GM21390 (cell line): ENCODE data around the gene ACTR2.
"Not testable (repeated sequence)": the region's sequence is repeated elsewhere in the genome, so short reads cannot be mapped to it uniquely, and the experiment has no call there.

Experiments
- ATAC-seq: cut with Tn5 transposase; IDR thresholded peaks from one replicate; pipeline ENCODE4 v1.9.1; 2021; ENCODE audit not compliant: unreplicated experiment

The ACTR2 gene

DNA sequence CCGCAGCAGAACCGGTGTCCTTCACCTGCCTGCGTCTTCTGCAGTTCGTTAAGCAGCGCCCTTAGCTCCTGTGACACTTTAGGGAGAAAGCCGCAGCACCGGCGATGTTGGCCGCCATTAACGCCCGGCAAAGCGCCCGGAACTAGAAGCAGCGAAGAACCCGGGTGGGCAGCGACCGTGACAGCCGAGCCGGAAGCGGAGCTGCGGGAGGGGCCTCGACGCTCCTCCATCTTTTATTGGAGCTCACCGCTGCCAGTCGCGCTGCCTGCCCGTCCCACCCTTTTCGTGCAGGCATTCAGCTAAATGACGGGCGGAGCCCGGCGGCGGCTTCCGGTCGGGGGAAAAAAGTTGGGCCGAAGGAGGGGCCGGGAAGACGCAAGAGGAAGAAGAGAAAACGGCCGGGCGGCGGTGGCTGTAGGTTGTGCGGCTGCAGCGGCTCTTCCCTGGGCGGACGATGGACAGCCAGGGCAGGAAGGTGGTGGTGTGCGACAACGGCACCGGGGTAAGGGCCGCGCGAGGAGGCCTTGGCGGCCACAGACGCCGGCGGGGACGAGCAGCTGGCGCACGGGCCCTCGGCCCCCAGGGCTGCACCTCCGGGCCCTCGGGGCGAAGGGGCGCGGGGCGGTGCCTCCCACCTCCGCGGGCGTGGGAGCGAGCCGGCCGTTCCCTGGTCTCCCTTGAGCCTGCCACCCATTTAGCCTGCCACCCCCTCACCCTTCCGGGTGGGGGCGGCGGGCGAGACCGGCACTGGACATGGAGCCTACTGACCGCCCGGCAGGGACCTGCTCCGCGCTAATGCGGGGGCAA lies at the start of gene ACTR2:
Gene ACTR2, plus strand, starts transcription at position 376 of the 807 bp plus-strand sequence. Its CDS starts 79 bp downstream, at position 455.
- peak; percentile 86 for ATAC-seq

DNA sequence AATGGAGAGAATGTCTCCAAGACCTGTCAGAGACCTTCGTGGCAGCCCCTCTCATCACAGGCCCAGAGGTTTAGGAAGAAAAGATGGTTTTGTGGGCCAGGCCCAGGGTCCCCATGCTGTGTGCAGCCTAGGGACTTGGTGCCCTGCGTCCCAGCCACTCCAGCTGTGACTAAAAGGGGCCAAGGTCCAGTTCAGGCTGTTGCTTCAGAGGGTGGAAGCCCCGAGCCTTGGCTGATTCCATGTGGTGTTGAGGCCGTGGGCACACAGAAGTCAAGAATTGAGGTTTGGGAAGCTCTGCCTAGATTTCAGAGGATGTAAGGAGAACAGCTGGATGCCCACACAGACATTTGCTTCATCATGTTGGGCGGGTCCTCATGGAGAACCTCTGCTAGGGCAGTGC lies 45.1 kb upstream of the ACTR2 start:
- no peak for ATAC-seq

DNA sequence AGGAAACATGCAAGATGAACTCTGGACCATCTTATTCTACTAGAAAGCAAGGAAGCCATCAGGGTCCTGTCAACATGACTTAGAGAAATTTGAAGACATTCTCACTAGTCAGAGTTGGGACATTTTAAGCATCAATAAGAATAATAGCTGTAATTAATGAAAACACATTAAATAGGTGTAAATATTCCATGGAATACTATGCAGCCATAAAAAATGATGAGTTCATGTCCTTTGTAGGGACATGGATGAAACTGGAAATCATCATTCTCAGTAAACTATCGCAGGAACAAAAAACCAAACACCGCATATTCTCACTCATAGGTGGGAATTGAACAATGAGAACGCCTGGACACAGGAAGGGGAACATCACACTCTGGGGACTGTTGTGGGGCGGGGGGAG lies 44.2 kb upstream of the ACTR2 start:
- ATAC-seq = not testable (repeated sequence)

DNA sequence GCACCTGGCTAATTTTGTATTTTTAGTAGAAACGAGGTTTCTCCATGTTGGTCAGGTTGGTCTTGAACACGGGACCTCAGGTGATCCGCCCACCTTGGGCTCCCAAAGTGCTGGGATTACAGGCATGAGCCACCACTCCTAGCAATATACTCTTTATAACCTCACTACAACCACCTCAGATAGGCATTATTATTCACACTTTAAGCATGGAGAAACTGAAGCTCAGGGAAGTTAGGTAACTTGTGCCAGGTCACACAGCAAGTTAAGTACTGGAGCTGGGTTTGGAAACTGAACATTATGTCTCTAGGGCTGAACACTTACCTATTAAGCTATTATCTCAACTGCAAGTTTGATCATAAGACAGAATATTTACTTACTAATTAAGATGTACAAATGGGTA lies 42.6 kb upstream of the ACTR2 start:
- no peak for ATAC-seq

DNA sequence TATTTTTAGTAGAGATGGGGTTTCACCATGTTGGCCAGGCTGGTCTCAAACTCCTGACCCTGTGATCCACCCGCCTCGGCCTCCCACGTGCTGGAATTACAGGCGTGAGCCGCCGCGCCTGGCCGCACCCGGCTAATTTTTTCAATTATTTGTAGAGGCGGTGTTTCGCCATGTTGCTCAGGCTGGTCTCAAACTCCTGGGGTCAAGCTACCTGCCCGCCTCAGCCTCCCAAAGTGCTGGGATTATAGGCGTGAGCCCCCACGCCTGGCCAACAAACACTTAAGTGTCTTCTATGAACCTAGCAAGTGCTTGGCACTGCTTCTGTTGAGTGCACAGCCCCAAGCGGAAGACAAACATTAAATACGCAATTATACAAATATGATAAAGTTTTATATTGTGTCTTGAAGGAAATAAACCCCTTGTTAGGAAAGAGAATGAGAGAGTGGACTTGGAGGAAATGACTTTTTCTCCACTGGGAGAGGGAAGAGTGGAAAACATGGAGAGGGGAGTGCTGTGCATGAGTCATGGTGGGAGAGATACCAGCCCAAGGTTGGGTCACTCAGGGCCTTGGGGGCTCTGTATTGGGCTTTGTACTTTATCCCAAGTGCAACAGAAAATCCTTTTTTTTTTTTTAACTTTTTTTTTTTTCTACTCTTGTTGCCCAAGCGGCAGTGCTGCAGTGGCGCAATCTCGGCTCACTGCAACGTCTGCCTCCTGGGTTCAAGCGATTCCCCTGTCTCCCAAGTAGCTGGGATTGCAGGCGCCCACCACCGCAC lies 41.4 kb upstream of the ACTR2 start:
- no peak for ATAC-seq

DNA sequence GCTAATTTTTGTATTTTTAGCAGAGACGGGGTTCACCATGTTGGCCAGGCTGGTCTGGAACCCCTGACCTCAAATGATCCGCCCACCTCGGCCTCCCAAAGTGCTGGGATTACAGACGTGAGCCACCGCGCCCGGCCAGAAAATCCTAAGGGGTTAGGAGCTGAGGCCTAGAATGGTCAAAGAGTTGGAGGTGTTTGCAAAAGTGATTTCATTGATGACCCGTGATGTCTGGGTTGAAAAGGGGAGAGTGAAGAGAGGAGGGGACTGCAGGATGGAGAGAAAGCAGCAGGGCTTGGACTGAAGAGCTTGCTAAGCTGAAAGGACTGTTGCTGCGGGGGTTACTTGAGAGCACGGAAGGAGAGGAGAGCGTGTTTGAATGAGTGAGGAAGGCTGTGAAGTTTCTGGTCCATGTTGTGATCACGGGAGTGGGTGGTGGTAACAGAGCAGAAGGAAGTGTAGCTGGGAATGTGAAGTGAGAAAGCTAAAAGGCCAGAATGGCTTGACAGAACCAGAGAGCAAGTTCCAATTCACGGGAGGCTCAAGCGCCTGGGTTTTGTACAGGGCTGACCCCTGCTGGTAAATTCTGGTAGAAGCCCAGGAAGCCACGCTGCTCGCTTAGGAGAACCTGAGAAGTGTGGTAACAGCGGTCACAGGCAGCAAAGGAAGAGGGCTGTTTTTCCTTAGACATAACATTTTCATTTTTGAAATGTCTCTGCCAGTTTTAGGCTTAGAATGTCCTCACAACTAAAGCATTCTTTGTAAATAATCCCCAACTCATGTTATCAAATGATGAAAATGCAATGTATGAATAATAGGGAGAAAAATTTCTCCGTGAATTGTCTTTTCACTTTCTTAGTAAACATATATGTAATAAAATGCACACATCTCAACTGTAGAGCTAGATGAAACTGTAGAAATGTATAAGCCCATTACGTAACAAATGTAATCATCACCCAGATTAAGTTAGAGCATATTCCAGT lies 40.5 kb upstream of the ACTR2 start:
- peak; percentile 76 for ATAC-seq

DNA sequence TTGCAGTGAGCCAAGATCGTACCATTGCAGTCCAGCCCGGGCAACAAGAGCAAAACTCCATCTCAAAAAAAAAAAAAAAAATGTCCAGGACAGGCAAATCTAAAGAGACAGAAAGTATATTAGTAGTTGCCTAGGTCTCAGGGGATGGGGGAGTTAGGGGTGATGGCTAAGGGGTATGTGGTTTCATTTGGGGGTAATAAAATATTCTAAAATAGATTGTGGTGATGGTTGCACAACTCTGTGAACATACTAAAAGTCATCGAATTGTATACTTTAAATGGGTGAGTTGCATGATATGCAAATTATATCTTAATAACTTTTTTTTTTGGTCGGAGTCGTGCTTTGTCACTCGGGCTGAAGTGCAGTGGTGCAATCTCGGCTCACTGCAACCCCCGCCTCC lies 34.2 kb upstream of the ACTR2 start:
- no peak for ATAC-seq

DNA sequence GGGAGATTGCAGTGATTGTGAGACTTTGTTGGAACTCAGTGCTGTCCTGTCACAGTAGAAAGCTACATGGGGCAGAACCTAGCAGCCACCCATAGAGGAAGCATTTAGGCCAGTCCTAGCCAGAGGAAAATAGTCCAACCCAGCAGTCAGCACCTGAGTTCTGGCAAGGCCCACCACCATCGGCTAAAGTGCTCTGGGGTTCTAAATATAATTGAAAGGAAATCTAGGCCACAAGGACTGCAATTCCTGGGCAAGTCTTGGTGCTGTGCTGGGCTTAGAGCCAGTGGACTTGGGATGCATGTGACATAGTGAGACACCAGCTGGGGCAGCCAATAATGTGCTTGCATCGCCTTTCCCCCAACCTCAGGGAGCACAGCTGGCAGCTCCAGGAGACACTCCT lies 28.9 kb upstream of the ACTR2 start:
- ATAC-seq = no peak

DNA sequence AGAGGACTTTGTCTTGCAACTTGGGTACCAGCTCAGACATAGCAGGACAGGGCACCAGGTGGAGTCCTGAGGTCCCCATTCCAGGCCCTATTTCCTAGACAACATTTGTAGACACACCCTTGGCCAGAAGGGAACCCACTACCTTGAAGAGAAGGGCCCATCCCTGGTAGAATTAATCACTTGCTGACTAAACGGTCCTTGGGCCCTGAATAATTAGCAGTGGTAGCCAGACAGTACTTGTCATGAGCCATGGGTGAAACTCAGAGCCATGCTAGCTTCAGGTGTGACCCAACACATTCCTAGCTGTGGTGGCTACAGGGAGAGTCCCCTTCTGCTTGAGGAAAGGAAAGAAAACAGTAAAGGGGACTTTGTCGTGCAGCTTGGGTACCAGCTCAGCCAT lies 28.5 kb upstream of the ACTR2 start:
- no peak for ATAC-seq

DNA sequence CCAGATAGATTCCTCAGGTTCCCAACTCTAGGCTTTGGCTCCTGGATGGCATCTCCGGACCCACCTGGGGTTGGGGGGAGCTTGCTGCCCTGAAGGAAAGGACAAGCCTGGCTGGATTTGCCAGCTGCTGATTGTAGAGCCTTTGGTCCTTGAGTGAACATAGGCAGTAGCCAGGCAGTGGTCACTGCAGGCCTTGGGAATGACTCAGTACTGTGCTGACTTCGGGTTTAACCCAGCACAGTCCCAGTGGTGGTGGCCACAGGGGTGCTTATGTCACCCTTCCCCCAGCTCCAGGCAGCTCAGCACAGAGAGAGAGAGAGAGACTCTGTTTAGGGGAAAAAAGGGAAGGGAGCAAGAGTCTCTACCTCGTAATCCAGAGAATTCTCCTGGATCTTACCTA lies 27.7 kb upstream of the ACTR2 start:
- no peak for ATAC-seq

DNA sequence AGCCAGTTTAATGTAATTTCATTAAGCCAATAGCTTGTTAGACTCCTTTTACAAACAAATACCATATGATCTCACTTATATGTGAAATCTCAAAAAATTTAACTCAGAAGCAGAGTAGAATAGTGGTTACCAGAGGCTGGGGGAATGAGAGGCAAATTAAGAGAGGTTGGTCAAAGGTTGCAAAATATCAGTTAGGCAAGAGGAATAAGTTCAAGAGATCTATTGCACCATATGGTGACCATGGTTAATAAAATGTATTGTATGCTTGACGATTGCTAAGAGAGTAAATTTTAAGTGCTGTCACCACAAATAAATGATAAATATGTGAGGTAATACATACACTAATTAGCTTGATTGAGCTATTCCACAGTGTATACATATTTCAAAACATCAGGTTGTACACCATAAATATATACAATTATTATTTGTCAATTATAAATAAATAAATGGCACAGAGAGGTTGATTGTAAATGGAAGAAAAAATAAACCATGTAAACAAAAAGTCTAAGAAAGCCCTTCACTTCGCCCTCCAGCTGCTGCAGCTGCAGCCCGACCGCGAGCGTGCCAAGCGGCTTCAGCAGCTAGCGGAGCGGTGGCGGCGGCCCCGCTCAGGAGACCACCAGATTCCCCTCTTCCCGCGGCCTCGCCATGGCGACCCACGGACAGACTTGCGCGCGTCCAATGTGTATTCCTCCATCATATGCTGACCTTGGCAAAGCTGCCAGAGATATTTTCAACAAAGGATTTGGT lies 23.0 kb upstream of the ACTR2 start:
- ATAC-seq = no peak

DNA sequence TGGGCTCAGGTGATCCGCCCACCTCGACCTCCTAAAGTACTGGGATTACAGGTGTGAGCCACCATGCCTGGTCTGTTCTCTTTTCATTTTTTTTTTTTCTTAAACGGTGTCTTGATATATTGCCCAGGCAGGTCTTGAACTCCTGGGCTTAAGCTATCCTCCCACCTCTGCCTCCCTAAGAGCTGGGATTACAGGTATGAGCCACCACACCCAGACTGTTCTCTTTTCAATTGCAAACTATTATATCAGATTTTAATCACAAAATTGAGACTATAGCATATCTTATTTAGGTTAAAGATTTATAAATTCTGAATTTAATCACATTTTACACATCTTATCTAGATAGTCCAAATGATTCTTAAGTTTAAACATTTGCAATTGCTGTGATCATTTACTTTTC lies 15.5 kb upstream of the ACTR2 start:
- no peak for ATAC-seq

DNA sequence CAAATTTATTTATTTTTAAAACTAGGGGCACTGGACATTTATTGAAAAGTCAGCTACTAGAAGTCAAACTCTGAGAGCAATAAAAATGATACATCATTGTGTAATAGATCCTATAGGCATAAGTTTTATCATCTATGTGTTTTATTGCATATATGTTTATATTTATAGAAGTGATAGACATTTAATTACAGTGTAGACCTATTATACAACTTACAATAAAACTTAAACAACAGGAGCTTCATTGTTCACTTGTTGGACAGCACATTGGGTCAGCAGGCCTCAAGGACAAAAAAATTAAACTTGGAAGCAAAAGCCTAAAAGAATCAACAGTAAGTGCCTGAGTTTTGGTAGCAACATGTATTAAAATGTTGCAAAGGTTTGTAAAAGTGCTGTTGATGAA lies 15.0 kb upstream of the ACTR2 start:
- no peak for ATAC-seq

DNA sequence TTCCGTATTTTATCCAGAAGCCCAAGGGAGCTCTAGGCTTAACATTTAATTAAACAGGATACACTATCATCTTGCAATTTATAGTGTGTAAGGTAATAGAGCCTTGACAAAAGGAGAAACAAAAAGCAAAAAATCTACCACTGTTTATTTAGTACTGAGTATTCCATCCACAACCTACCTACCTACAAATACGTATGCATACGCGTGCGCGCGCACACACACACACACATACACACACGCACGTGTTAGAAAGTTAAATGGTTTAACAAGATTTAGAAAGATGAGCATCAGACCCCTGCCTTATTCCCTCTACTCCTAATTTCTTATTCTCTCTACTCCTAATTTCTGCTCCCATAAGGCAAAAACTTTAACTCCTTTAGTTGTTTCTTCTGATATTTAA lies 14.6 kb upstream of the ACTR2 start:
- no peak for ATAC-seq

DNA sequence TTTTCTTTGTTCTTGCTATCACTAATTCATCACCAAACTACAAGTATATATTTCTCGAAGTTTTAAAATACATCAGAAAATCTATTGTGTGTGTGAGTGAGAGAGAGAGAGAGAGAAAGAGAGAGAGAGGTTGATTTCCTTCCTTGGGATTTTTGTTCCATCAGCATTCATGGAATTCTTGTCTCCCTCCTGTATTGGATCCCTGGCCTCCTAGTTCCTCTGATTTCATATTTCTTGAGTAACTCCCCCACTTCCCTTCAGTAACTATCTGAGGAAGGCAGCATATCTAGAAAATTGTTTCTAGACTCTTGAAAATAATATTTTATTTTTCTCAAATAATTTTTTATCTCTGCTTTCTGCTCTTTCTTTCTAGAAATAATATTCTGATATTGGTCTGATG lies 13.3 kb upstream of the ACTR2 start:
- ATAC-seq = no peak

DNA sequence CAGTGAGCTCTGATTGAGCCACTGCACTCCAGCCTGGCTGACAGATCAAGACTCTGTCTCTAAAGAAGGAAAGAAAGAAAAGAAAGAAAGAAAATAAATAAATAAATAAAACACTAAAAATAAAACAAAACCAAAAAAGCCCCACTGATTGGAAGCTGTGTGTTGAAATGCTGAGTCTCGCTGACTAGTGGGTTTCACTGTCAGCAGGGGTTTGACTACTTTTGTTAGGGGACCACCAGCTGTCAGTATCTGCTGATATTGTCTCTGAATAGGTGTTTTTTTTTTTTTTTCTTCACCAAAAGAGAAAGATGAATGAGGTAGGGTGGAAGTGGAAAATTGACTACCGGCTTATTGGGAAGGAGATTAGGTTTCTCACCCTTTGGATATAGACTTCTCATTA lies 12.8 kb upstream of the ACTR2 start:
- no peak for ATAC-seq

DNA sequence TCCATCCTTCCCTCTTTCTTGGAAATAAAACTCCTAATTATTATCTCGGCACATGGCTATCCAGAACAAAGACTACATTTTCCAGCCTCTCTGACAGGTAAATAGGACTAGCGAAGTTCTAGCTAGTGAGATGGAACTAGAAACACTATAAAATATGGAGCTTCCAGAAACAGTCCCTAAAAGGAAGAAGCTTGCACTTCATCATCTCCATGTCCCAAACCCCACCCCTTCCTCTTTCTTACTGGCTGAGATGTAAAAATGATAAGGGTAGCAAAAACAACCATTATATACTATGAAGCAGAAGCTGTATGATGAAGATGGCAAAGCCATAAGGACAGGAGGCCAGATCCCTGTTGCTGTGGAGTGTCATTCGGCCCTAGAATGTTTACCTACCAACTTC lies 11.7 kb upstream of the ACTR2 start:
- ATAC-seq = no peak

DNA sequence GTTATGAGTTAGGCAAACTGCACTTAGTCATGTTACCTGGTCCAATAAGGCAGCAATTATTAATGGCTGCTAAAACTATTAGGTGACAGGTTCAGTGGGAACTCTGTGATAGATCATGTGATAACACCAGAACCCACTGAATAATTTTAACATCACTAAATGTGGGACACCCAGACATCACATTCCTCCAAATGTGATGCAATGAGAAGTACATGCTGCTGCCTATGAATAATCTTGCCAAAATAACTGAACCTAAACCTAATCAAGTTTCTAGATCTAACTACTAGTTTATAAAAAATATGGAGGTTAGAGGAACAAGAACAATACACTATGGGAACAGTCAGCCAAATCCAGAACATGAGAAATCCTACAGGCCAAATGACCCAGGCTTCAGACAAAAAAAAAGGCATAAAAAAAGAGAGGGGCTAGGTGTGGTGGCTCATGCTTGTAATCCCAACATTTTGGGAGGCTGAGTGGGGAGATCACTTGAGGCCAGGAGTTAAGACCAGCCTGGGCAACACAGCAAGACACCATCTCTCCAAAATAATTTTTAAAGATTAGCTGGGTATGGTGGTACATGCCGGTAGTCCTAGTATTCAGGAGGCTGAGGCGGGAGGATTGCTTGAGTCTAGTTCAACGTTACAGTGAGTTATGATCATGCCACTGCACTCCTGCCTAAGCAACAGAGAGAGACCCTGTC lies 7.0 kb upstream of the ACTR2 start:
- ATAC-seq = no peak

DNA sequence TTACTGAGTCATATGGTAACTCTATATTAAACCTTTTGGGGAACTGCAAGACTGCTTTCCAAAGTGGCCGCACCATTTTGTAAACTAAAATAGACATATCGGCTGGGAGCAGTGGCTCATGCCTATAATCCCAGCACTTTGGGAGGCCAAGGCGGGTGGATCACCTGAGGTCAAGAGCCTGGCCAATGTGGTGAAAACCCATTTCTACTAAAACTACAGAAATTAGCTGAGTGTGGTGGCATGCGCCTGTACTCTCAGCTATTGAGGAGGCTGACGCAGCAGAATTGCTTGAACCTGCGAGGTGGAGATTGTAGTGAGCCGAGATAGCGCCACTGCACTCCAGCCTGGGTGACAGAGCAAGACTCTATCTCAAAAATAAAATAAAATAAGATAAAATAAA lies 6.4 kb upstream of the ACTR2 start:
- ATAC-seq = not testable (repeated sequence)

DNA sequence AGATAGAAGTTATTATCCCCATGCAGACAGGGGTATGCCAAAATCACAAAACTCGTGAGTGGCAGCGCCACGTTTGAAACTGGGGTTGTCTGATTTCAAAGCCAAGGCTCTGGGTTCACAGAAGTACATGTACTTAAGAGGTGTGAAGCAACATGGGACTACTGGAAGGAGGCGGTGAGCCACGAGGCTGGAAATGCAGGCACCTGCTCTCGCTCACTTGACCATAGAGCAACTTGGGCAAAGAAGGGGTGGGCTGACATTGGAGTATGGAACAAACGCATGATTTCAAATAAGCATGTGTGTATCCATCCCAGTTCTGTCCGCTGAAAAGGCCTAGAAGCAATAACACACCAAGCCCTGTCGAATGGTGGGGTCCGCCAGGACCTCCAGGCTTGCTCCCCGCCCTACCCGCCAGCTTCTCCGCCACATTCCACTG lies 593 bp upstream of the ACTR2 start:
- ATAC-seq = peak; percentile 10
